SW 1271 (cell line): ENCODE results near the gene TUBGCP5.
"Not testable (repeated sequence)": the region's sequence is repeated elsewhere in the genome, so short reads cannot be mapped to it uniquely, and the experiment has no call there.

ENCODE experiments used
- DNase-seq, 2 experiments: peaks; one replicate each; lab custom pipeline; 2025; lab: John Stamatoyannopoulos, UW

TUBGCP5 gene

GRCh38 chr15:23039143-23039916 lies at the start of gene TUBGCP5:
Gene TUBGCP5 (minus strand): TSS chr15:23039569. CDS start chr15:23039543, 26 bp downstream.
- peak; percentile 81 to 84 for DNase-seq

GRCh38 chr15:23083115-23083514 lies 43.7 kb upstream of the TUBGCP5 start:
- no peak for DNase-seq

- not testable (repeated sequence) for DNase-seq
Observed at GRCh38 chr15:23081996-23082737, 42.8 kb upstream of the TUBGCP5 start.

GRCh38 chr15:23081271-23081670 lies 41.9 kb upstream of the TUBGCP5 start:
- no peak for DNase-seq

- no peak for DNase-seq
Observed at GRCh38 chr15:23079766-23080165, 40.4 kb upstream of the TUBGCP5 start.

- DNase-seq, result no peak
Observed at GRCh38 chr15:23075927-23076326, 36.6 kb upstream of the TUBGCP5 start.

GRCh38 chr15:23074684-23075083 lies 35.3 kb upstream of the TUBGCP5 start:
- DNase-seq, result no peak

- no peak for DNase-seq
Observed at GRCh38 chr15:23073890-23074646, 34.7 kb upstream of the TUBGCP5 start.

GRCh38 chr15:23072633-23073032 lies 33.3 kb upstream of the TUBGCP5 start:
- no peak for DNase-seq

- peak in 1 of 2 experiments; percentile 2 for DNase-seq
Observed at GRCh38 chr15:23069496-23070166, 30.3 kb upstream of the TUBGCP5 start.

GRCh38 chr15:23067416-23067815 lies 28.0 kb upstream of the TUBGCP5 start:
- DNase-seq, result no peak

- no peak for DNase-seq
Observed at GRCh38 chr15:23065836-23066235, 26.5 kb upstream of the TUBGCP5 start.

- DNase-seq, result no peak
Observed at GRCh38 chr15:23064156-23064555, 24.8 kb upstream of the TUBGCP5 start.

GRCh38 chr15:23057707-23058106 lies 18.3 kb upstream of the TUBGCP5 start:
- DNase-seq, result no peak

- DNase-seq, result no peak
Observed at GRCh38 chr15:23055316-23055715, 15.9 kb upstream of the TUBGCP5 start.

- DNase-seq, result no peak
Observed at GRCh38 chr15:23052522-23052921, 13.2 kb upstream of the TUBGCP5 start.

- no peak for DNase-seq
Observed at GRCh38 chr15:23050708-23051107, 11.3 kb upstream of the TUBGCP5 start.

GRCh38 chr15:23049984-23050628 lies 10.7 kb upstream of the TUBGCP5 start:
- no peak for DNase-seq

GRCh38 chr15:23048572-23049282 lies 9.4 kb upstream of the TUBGCP5 start:
- DNase-seq, result not testable (repeated sequence)

- not testable (repeated sequence) for DNase-seq
Observed at GRCh38 chr15:23043987-23044386, 4.6 kb upstream of the TUBGCP5 start.

GRCh38 chr15:23043535-23043934 lies 4.2 kb upstream of the TUBGCP5 start:
- not testable (repeated sequence) for DNase-seq
